ENCODE measurements around the gene LRRK1. TPM values are rescaled to one million over a fixed set of nuclear protein-coding genes. Genes with fewer than 3 reads are reported as not detected.

Gene LRRK1
- total RNA-seq, 4 donors from 2014 or later = 7.1 to 29.3 (median 8.5) TPM

DNA sequence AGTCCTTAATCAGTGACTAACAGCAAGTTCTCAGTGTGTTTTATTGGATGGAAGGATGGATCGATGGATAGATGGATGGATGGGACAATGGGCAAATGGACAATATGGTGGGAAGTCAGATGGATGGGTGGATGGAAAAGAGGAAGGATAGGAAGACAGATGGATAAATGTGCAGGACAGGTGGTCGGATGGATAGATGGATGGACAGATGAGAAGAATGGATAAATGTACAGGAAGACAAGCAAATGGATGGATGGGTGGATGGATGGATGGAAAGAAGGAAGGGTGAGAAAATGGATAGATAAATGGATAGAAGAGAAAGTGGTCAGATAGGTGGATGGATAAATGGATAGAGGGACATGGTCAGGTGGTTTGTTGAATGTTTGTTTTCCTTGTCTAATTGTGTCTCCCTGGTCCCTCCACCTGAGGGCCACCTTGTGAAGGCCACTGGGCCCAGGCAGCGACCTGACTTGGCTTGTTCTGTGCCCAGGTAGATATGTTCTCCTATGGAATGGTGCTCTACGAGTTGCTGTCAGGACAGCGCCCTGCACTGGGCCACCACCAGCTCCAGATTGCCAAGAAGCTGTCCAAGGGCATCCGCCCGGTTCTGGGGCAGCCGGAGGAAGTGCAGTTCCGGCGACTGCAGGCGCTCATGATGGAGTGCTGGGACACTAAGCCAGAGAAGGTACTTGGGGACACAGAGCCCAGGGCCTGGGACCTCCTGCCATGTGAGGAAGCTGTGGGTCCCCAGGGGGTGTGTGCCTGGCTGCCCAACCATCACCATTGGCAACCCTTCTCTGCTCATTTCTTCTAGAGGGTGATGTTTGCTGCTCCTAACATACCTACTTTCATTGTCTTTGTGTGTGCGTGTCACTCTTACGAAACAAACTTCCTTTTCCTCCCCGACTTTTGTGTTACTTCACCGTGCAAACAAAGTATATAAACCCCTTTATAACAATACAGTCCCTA lies 137.5 kb downstream of the LRRK1 start:
- H3K36me3 ChIP-seq = peaks cover 12 to 33% of the 10 kb centered on the region in 2 donors

DNA sequence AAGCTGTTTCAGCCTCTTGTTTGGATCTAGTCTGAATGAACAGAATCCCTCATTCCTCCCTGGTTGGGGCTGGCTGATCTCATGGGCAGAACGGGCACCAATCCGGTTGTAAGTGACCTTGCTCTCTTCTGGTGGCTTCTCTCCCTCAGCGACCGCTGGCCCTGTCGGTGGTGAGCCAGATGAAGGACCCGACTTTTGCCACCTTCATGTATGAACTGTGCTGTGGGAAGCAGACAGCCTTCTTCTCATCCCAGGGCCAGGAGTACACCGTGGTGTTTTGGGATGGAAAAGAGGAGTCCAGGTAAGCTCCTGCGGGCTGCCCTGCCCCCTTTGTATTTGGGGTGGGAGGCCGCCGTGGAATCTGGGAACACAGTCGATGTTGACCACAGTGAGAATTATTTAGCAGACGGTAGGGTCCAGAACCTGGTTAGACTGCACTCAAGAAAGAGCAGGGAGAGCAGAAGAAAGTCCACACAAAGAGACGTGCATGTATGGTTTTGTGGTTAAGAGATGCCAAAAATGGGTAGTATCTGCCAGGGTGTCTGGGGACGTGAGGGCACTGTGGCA lies 138.8 kb downstream of the LRRK1 start:
- no peaks in the 10 kb centered on the region for H3K27me3 ChIP-seq
- no peaks in the 10 kb centered on the region for H3K4me1 ChIP-seq
- H3K36me3 ChIP-seq = peaks cover 12 to 29% of the 10 kb centered on the region in 2 donors
- intact Hi-C loops (cut with DNase I) = no loop called here
- 88 to 96% methylated on average over 14 of the region's 14 CpGs for WGBS, 2 donors
- no peaks in the 10 kb centered on the region for H3K9me3 ChIP-seq
- no peak for TF ChIP-seq POLR2A (IDR thresholded peaks at IDR 0.05)
- TF ChIP-seq, protein P1, sequence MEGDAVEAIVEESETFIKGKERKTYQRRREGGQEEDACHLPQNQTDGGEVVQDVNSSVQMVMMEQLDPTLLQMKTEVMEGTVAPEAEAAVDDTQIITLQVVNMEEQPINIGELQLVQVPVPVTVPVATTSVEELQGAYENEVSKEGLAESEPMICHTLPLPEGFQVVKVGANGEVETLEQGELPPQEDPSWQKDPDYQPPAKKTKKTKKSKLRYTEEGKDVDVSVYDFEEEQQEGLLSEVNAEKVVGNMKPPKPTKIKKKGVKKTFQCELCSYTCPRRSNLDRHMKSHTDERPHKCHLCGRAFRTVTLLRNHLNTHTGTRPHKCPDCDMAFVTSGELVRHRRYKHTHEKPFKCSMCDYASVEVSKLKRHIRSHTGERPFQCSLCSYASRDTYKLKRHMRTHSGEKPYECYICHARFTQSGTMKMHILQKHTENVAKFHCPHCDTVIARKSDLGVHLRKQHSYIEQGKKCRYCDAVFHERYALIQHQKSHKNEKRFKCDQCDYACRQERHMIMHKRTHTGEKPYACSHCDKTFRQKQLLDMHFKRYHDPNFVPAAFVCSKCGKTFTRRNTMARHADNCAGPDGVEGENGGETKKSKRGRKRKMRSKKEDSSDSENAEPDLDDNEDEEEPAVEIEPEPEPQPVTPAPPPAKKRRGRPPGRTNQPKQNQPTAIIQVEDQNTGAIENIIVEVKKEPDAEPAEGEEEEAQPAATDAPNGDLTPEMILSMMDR (IDR thresholded peaks at IDR 0.05) = no peak
- no peak overlapping the region for H3K4me3 ChIP-seq (replicated peaks in 1 of 3)
- no peak overlapping the region for H3K27ac ChIP-seq
- no peak for DNase-seq

More for the DNA sequence above, 137.5 kb downstream of the LRRK1 start:
- Histone ChIP-seq H3K4me1 (no peaks in the 10 kb centered on the region), H3K4me3 (replicated peaks in 1 of 3) (no peak overlapping the region), H3K9me3 (no peaks in the 10 kb centered on the region), H3K27me3 (no peaks in the 10 kb centered on the region), H3K27ac (no peak overlapping the region)
- 83 to 86% methylated on average over 11 to 15 of the region's 15 CpGs for WGBS, 2 donors
- TF ChIP-seq POLR2A (IDR thresholded peaks at IDR 0.05) = no peak
- TF ChIP-seq, protein P1 (IDR thresholded peaks at IDR 0.05) = no peak
- no peak for DNase-seq
- intact Hi-C loops (cut with DNase I) = no loop called here

DNA sequence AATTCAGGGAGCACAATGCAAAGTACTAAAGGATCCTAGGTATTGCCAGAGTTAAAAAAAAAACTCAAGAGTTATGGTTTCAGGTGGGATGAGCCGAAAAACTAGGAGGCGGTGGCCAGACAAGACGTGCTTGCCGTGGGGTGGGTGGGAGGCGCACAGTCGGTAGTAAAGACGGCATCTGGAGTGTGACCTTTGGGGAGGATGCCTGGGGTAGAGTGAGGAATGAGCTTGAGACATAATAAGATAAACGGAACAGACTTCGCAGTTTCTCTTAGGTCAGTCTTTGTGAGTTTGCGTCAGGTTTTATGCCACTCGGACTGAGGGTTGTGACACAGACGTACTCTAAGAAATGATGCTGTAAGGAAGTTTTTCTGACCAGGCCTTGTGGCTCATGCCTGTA lies 139.6 kb downstream of the LRRK1 start:
- Histone ChIP-seq H3K27ac (no peak overlapping the region), H3K36me3 (peaks cover 7 to 25% of the 10 kb centered on the region in 2 donors), H3K4me3 (replicated peaks in 1 of 3) (no peak overlapping the region), H3K4me1 (no peaks in the 10 kb centered on the region), H3K9me3 (no peaks in the 10 kb centered on the region), H3K27me3 (no peaks in the 10 kb centered on the region)
- no peak for DNase-seq
- WGBS, 2 donors = 94 to 95% methylated on average over 12 of the region's 12 CpGs
- intact Hi-C loops (cut with DNase I) = no loop called here
- TF ChIP-seq, protein P1 (IDR thresholded peaks at IDR 0.05) = no peak

DNA sequence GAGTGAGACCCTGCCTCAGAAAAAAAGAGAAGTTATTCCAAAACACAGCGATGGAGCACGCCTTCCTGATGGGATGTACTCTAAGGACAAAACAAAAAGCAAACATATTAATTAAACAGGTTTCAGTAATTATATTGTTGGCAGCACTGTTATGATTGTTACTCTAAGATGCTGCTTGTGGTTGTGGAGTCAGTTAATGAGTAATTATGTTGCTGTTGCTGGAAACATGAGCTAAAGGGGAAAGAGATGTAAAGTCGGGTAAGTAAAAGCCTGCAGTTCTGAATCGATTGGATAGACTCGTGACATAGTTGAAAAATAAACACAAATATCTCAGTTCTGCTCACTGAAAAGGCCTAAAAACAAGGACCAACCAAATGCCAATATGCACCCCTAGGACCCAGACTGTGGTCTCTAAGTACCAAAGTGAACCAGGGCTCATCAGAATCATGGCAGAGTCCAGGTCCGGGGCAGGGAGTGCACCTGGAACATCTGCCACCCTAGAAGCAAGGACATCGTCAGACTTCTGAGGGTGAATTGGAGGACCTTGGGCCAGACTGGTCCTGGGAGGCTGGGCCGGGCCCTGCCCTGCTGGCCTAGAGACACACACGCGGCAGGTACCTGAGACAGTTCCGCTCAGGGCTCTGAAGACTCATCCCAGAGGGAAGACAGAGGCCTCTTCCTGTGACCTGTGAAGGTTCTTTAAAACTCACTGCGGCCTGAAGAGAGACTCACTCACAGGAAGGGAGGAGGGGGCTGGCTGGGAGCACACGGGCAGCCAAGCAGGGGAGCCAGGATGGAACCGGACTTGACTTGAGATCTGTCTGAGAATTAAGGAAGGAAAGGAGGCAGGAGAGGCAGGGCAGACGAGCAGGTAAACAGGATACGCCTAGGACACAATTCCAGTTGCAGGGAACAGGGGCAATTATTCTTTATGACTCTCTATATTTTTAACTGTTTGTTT lies 140.5 kb downstream of the LRRK1 start:
- Histone ChIP-seq H3K27ac (no peak overlapping the region), H3K4me3 (replicated peaks in 1 of 3) (no peak overlapping the region), H3K27me3 (no peaks in the 10 kb centered on the region), H3K4me1 (no peaks in the 10 kb centered on the region), H3K9me3 (no peaks in the 10 kb centered on the region), H3K36me3 (peaks cover 7 to 18% of the 10 kb centered on the region in 2 donors)
- intact Hi-C loops (cut with DNase I) = no loop called here
- TF ChIP-seq, protein P1 (IDR thresholded peaks at IDR 0.05) = no peak
- 76 to 78% methylated on average over 11 to 16 of the region's 16 CpGs for WGBS, 2 donors
- no peak for DNase-seq

All from thyroid gland (tissue), 4 donors.